WTC11 (cell line): ENCODE measurements around the gene BCAS3. TPM values are rescaled to one million over a fixed set of nuclear protein-coding genes. Genes with fewer than 3 reads are reported as not detected.

Experiments
- ATF1 ChIP-seq: sonication (generic); formaldehyde crosslinking; IDR thresholded peaks from 2 replicates; pipeline ENCODE4 v1.8.1; 2023; ENCODE audit warnings: mild to moderate bottlenecking, moderate library complexity, missing genetic modification reagents
- ETV6 ChIP-seq: sonication (generic); formaldehyde crosslinking; IDR thresholded peaks from 2 replicates; pipeline ENCODE4 v1.8.1; 2022; ENCODE audit warnings: mild to moderate bottlenecking, missing genetic modification reagents
- GABPB1 ChIP-seq: sonication (generic); formaldehyde crosslinking; IDR thresholded peaks from 2 replicates; pipeline ENCODE4 v1.8.1; 2023; ENCODE audit warnings: mild to moderate bottlenecking, missing genetic modification reagents
- JAZF1 ChIP-seq: fragments of 250-450 bp; sonication (Bioruptor Pico); IDR thresholded peaks from 2 replicates; pipeline ENCODE4 v1.9.0; 2021; ENCODE audit warnings: moderate library complexity, mild to moderate bottlenecking, inconsistent platforms
- ZNF423 ChIP-seq: fragments of 250-450 bp; sonication (Bioruptor Pico); IDR thresholded peaks from 2 replicates; pipeline ENCODE4 v2.1.2; 2022; ENCODE audit warnings: mild to moderate bottlenecking, moderate library complexity
- total RNA-seq: library from RNA; stranded (reverse); gene quantifications from 3 replicates; pipeline ENCODE4 v1.2.3, GENCODE V29; 2021
- TF ChIP-seq, protein P1 (sequence below): sonication (generic); formaldehyde crosslinking; IDR thresholded peaks from 2 replicates; pipeline ENCODE4 v1.8.0; 2023; ENCODE audit warnings: mild to moderate bottlenecking, missing genetic modification reagents
- TF ChIP-seq, protein P2 (sequence below): sonication (generic); formaldehyde crosslinking; IDR thresholded peaks from 2 replicates; pipeline ENCODE4 v1.8.1; 2023; ENCODE audit warnings: mild to moderate bottlenecking, missing genetic modification reagents, moderate library complexity
- TF ChIP-seq, protein P3 (sequence below): sonication (generic); formaldehyde crosslinking; IDR thresholded peaks from 2 replicates; pipeline ENCODE4 v1.8.1; 2022; ENCODE audit warnings: mild to moderate bottlenecking, missing genetic modification reagents, moderate library complexity, borderline replicate concordance
- TF ChIP-seq, protein P4 (sequence below): fragments of 250-450 bp; sonication (Bioruptor Pico); IDR thresholded peaks from 2 replicates; pipeline ENCODE4 v1.9.0; 2021; ENCODE audit warnings: mild to moderate bottlenecking, borderline replicate concordance
- TF ChIP-seq, protein P5 (sequence below): sonication (generic); formaldehyde crosslinking; IDR thresholded peaks from 2 replicates; pipeline ENCODE4 v1.8.1; 2023; ENCODE audit warnings: mild to moderate bottlenecking, missing genetic modification reagents, borderline replicate concordance
- TF ChIP-seq, protein P6 (sequence below): sonication (generic); formaldehyde crosslinking; IDR thresholded peaks from 2 replicates; pipeline ENCODE4 v1.8.1; 2022; ENCODE audit warnings: mild to moderate bottlenecking, moderate library complexity, missing genetic modification reagents
- TF ChIP-seq, protein P7 (sequence below): sonication (generic); formaldehyde crosslinking; IDR thresholded peaks from 2 replicates; pipeline ENCODE4 v1.8.1; 2023; ENCODE audit warnings: mild to moderate bottlenecking, moderate library complexity, missing genetic modification reagents

BCAS3 gene
- total RNA-seq, 1 experiment from 2014 or later = 15.5 TPM

DNA sequence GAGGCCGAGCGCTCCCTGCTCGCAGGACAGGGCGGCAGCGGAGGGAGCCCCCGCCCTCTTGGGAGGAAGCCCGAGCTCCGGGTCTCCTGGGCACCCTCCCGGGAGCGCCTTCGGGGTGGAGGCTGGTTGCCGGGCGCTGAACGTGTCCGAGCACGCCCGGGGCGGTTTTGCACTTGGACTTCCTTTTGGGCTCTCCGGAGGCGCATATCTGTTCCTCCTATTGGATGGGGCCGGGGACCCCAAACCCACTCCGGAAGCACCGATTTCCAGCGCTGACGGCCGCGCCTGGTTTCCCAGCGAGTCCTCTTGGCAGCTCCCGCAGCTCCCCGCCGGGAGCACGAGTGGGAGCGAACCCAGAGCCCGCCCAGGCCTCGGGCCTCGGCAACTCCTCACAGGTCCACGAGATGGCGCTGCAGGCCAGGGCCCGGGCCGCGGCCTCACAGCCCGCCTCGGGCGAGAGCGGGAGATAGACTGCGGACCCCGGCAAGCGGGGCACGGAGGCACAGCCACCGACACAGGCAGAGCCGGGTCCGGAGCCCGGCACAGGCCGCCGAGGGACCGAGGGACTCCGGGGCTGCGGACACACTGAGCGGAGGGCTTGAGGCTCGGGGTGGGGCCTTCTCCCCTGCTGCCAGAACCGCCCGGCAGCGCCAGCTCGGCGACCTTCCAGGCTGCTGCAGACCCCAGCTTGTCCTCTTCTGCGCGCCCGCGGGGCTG is 734.6 kb downstream of the BCAS3 start (continued):
- TF ChIP-seq, protein P1, sequence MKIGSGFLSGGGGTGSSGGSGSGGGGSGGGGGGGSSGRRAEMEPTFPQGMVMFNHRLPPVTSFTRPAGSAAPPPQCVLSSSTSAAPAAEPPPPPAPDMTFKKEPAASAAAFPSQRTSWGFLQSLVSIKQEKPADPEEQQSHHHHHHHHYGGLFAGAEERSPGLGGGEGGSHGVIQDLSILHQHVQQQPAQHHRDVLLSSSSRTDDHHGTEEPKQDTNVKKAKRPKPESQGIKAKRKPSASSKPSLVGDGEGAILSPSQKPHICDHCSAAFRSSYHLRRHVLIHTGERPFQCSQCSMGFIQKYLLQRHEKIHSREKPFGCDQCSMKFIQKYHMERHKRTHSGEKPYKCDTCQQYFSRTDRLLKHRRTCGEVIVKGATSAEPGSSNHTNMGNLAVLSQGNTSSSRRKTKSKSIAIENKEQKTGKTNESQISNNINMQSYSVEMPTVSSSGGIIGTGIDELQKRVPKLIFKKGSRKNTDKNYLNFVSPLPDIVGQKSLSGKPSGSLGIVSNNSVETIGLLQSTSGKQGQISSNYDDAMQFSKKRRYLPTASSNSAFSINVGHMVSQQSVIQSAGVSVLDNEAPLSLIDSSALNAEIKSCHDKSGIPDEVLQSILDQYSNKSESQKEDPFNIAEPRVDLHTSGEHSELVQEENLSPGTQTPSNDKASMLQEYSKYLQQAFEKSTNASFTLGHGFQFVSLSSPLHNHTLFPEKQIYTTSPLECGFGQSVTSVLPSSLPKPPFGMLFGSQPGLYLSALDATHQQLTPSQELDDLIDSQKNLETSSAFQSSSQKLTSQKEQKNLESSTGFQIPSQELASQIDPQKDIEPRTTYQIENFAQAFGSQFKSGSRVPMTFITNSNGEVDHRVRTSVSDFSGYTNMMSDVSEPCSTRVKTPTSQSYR (CRISPR knock-in tag) = peak; percentile 42; the same call in 1 of the 2 replicates
- no peak for TF ChIP-seq JAZF1 (CRISPR knock-in tag)
- 0 out of 2 replicates have a peak, but pooled peaks have one; percentile 28 for TF ChIP-seq ATF1 (CRISPR knock-in tag)
- TF ChIP-seq, protein P2, sequence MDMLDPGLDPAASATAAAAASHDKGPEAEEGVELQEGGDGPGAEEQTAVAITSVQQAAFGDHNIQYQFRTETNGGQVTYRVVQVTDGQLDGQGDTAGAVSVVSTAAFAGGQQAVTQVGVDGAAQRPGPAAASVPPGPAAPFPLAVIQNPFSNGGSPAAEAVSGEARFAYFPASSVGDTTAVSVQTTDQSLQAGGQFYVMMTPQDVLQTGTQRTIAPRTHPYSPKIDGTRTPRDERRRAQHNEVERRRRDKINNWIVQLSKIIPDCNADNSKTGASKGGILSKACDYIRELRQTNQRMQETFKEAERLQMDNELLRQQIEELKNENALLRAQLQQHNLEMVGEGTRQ (CRISPR knock-in tag) = no peak
- TF ChIP-seq, protein P3, sequence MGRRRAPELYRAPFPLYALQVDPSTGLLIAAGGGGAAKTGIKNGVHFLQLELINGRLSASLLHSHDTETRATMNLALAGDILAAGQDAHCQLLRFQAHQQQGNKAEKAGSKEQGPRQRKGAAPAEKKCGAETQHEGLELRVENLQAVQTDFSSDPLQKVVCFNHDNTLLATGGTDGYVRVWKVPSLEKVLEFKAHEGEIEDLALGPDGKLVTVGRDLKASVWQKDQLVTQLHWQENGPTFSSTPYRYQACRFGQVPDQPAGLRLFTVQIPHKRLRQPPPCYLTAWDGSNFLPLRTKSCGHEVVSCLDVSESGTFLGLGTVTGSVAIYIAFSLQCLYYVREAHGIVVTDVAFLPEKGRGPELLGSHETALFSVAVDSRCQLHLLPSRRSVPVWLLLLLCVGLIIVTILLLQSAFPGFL = 0 out of 2 replicates have a peak, but pooled peaks have one; percentile 44
- peak; percentile 12; the same call in 1 of the 2 replicates for TF ChIP-seq GABPB1 (CRISPR knock-in tag)
- TF ChIP-seq, protein P4, sequence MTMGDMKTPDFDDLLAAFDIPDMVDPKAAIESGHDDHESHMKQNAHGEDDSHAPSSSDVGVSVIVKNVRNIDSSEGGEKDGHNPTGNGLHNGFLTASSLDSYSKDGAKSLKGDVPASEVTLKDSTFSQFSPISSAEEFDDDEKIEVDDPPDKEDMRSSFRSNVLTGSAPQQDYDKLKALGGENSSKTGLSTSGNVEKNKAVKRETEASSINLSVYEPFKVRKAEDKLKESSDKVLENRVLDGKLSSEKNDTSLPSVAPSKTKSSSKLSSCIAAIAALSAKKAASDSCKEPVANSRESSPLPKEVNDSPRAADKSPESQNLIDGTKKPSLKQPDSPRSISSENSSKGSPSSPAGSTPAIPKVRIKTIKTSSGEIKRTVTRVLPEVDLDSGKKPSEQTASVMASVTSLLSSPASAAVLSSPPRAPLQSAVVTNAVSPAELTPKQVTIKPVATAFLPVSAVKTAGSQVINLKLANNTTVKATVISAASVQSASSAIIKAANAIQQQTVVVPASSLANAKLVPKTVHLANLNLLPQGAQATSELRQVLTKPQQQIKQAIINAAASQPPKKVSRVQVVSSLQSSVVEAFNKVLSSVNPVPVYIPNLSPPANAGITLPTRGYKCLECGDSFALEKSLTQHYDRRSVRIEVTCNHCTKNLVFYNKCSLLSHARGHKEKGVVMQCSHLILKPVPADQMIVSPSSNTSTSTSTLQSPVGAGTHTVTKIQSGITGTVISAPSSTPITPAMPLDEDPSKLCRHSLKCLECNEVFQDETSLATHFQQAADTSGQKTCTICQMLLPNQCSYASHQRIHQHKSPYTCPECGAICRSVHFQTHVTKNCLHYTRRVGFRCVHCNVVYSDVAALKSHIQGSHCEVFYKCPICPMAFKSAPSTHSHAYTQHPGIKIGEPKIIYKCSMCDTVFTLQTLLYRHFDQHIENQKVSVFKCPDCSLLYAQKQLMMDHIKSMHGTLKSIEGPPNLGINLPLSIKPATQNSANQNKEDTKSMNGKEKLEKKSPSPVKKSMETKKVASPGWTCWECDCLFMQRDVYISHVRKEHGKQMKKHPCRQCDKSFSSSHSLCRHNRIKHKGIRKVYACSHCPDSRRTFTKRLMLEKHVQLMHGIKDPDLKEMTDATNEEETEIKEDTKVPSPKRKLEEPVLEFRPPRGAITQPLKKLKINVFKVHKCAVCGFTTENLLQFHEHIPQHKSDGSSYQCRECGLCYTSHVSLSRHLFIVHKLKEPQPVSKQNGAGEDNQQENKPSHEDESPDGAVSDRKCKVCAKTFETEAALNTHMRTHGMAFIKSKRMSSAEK = no peak
- TF ChIP-seq, protein P5, sequence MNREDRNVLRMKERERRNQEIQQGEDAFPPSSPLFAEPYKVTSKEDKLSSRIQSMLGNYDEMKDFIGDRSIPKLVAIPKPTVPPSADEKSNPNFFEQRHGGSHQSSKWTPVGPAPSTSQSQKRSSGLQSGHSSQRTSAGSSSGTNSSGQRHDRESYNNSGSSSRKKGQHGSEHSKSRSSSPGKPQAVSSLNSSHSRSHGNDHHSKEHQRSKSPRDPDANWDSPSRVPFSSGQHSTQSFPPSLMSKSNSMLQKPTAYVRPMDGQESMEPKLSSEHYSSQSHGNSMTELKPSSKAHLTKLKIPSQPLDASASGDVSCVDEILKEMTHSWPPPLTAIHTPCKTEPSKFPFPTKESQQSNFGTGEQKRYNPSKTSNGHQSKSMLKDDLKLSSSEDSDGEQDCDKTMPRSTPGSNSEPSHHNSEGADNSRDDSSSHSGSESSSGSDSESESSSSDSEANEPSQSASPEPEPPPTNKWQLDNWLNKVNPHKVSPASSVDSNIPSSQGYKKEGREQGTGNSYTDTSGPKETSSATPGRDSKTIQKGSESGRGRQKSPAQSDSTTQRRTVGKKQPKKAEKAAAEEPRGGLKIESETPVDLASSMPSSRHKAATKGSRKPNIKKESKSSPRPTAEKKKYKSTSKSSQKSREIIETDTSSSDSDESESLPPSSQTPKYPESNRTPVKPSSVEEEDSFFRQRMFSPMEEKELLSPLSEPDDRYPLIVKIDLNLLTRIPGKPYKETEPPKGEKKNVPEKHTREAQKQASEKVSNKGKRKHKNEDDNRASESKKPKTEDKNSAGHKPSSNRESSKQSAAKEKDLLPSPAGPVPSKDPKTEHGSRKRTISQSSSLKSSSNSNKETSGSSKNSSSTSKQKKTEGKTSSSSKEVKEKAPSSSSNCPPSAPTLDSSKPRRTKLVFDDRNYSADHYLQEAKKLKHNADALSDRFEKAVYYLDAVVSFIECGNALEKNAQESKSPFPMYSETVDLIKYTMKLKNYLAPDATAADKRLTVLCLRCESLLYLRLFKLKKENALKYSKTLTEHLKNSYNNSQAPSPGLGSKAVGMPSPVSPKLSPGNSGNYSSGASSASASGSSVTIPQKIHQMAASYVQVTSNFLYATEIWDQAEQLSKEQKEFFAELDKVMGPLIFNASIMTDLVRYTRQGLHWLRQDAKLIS (CRISPR knock-in tag) = 0 out of 2 replicates have a peak, but pooled peaks have one; percentile 35
- 0 out of 2 replicates have a peak, but pooled peaks have one; percentile 6 for TF ChIP-seq ZNF423 (CRISPR knock-in tag)
- peak; percentile 36; the same call in 1 of the 2 replicates for TF ChIP-seq ETV6
- TF ChIP-seq, protein P6, sequence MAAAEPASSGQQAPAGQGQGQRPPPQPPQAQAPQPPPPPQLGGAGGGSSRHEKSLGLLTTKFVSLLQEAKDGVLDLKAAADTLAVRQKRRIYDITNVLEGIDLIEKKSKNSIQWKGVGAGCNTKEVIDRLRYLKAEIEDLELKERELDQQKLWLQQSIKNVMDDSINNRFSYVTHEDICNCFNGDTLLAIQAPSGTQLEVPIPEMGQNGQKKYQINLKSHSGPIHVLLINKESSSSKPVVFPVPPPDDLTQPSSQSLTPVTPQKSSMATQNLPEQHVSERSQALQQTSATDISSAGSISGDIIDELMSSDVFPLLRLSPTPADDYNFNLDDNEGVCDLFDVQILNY (CRISPR knock-in tag) = no peak
- TF ChIP-seq, protein P7, sequence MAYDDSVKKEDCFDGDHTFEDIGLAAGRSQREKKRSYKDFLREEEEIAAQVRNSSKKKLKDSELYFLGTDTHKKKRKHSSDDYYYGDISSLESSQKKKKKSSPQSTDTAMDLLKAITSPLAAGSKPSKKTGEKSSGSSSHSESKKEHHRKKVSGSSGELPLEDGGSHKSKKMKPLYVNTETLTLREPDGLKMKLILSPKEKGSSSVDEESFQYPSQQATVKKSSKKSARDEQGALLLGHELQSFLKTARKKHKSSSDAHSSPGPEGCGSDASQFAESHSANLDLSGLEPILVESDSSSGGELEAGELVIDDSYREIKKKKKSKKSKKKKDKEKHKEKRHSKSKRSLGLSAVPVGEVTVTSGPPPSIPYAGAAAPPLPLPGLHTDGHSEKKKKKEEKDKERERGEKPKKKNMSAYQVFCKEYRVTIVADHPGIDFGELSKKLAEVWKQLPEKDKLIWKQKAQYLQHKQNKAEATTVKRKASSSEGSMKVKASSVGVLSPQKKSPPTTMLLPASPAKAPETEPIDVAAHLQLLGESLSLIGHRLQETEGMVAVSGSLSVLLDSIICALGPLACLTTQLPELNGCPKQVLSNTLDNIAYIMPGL (CRISPR knock-in tag) = peak; percentile 97
